NOMO-1 treated with dmso at 0.1 percent for 144 hours (cell line): Measurements from ENCODE around the gene CCDC86.

Experiments used
- DNase-seq: peaks from one replicate; lab custom pipeline; 2025; ENCODE audit not compliant: unreplicated experiment; lab: John Stamatoyannopoulos, UW

Gene CCDC86

GRCh38 chr11:60890696-60891095, 48.8 kb downstream of the CCDC86 start:
- no peak for DNase-seq

- DNase-seq = no peak
Observed at GRCh38 chr11:60891103-60891741, 49.3 kb downstream of the CCDC86 start.

DNA sequence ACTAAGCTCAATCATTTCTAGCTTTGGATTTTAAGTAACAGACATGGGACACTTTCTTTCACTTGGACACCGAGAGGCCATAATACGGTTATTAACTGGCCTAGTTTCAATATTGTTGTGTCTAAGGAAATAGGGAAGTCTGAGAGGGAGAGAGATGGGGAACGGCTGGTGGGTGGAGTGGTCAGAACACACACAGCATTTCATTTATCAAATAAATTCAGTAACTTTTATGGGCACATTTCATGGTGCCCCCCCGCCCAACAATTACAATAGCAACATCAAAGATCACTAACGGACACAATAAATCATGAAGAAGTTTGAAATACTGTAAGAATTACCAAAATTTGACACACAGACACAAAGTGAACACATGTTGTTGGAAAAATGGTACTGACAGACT, 53.8 kb downstream of the CCDC86 start:
- no peak for DNase-seq

DNA sequence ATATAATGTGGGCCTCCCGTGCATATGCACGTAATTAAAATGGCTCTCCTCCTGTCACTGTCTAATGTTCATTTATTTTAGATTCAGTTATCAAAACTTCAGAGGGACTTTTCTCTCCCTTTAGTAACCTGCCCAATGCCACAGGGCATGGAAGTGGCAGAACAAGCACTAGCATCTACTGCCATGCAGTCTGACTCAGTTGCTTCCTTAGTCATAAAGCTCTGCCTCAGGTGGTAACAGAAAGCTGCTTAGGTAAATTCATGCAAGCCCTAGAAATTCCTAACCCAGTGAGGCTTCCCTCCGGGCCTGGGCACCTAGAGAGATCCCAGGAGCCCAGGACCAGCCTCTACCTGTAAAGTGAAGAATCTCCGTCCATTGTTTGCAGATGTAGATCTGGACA, 55.6 kb downstream of the CCDC86 start:
- no peak for DNase-seq

DNA sequence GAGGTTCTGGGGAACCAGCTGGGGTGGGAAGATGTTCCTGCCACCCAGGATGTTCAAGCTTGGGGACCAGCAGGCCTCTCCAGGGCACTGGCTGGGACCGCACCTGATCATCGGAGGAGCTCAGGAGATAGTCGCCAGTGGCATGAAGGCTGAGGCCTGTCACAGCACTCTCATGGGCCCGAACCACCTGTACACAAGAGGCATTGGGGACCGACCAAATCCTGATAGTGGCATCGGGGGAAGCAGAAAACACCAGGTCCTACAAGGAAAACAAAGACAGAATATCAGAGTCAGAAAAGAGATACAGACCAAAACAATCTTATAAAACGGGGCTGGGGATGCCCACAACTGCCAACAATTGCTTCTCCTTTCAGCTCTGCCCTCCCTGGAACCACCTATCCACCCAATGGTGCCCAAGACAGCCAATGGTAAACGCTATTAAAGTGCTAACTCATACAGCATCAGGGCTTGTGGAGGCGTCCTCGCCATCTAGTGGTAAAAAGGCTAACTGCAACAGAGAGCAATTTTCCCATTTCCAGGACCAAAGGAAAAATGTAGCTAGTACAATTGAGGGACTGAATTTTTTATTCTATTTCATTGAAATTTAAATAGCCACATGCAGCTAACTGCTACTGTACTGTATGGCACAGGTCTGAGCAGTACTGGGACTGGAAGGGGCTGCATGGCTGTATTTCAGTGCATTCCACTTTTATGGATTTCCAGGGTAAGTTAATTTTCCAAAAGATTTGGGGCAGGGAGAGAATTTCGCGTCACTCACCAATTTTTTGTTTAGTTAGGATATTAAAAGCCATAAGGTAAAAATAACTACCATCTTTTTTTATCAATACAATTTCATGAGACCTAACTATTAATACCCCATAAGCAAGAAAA, 57.4 kb downstream of the CCDC86 start:
- no peak for DNase-seq

DNA sequence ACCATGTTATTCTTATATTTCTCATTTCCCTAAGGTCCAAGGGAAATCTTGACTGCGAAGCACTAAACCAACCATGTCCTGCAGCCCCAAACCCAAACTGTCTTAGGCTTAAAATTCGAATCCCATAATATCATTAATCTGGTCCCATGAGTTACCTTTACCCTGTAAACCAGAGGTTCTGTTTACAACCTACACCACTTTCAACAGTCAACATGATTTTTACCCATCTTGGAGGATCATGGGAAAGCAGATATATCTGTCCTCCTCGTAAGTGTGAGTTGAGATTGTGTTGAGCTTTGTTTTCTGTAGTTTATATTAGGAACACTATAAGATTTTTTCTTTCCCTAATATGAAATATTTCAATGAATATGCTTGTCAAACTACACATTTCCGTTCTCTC, 58.1 kb downstream of the CCDC86 start:
- no peak for DNase-seq
